ENCODE measurements around the gene ANKS1B. TPM values are rescaled to one million over a fixed set of nuclear protein-coding genes. Genes with fewer than 3 reads are reported as not detected.

The ANKS1B gene
- total and polyA plus RNA-seq, 4 donors: 0.03 to 3.4 (median 0.53) TPM

- no peak overlapping the region for H3K9ac ChIP-seq (ENCODE audit: low read depth in 1 of 2, low read length in 2 of 2)
- WGBS: 89% methylated on average over 5 of the region's 5 CpGs
- TF ChIP-seq GABPA (IDR thresholded peaks at IDR 0.05 in 1 of 2, conservative IDR thresholded peaks at IDR 0.05 in 1 of 2): no peak
- TF ChIP-seq EGR1 (IDR thresholded peaks at IDR 0.05; ENCODE audit: low read depth in 2 of 2): no peak
- no peak for TF ChIP-seq CTCF (IDR thresholded peaks at IDR 0.05; ENCODE audit: low read depth, low read length, missing input control)
- no peak for TF ChIP-seq ATF3 (IDR thresholded peaks at IDR 0.05)
- no peak for TF ChIP-seq FOXA1 (IDR thresholded peaks at IDR 0.05)
- TF ChIP-seq FOXA2 (IDR thresholded peaks at IDR 0.05): no peak
- TF ChIP-seq REST (IDR thresholded peaks at IDR 0.05): no peak
- TF ChIP-seq NR2F2 (IDR thresholded peaks at IDR 0.05): no peak
- no peak for TF ChIP-seq HNF4G (IDR thresholded peaks at IDR 0.05)
- H3K4me3 ChIP-seq (ENCODE audit: low read depth in 1 of 3, low read length in 3 of 3): no peak overlapping the region
- DNase-seq (ENCODE audit: low spot score): no peak
- no peak overlapping the region for H3K27ac ChIP-seq (ENCODE audit: low read depth in 1 of 2, low read length in 2 of 2)
- no peaks in the 10 kb centered on the region for H3K4me1 ChIP-seq (ENCODE audit: control insufficient read depth in 4 of 4, insufficient read depth in 4 of 4, low read length in 3 of 4)
- no peaks in the 10 kb centered on the region for H3K9me3 ChIP-seq (ENCODE audit: control insufficient read depth in 4 of 4, low read length in 3 of 4)
- H3K36me3 ChIP-seq (ENCODE audit: control insufficient read depth in 4 of 4, insufficient read depth in 3 of 4, low read depth in 1 of 4, low read length in 3 of 4): no peaks in the 10 kb centered on the region
- peaks cover 0 to 4% (median 0%) of the 10 kb centered on the region in 4 donors for H3K27me3 ChIP-seq (ENCODE audit: control insufficient read depth in 4 of 4, insufficient read depth in 4 of 4, low read length in 3 of 4)
These were observed 66.9 kb downstream of the ANKS1B start for GRCh38 chr12:99917711-99918402.

- no peaks in the 10 kb centered on the region for H3K36me3 ChIP-seq (ENCODE audit: control insufficient read depth in 4 of 4, insufficient read depth in 3 of 4, low read depth in 1 of 4, low read length in 3 of 4)
- no peak overlapping the region for H3K9ac ChIP-seq (ENCODE audit: low read depth in 1 of 2, low read length in 2 of 2)
- H3K27ac ChIP-seq (ENCODE audit: low read depth in 1 of 2, low read length in 2 of 2): no peak overlapping the region
- H3K27me3 ChIP-seq (ENCODE audit: control insufficient read depth in 4 of 4, insufficient read depth in 4 of 4, low read length in 3 of 4): peaks cover 0 to 4% (median 0%) of the 10 kb centered on the region in 4 donors
- TF ChIP-seq REST (IDR thresholded peaks at IDR 0.05): no peak
- TF ChIP-seq YY1 (IDR thresholded peaks at IDR 0.05): no peak
- no peak for TF ChIP-seq RAD21 (IDR thresholded peaks at IDR 0.05)
- no peak for TF ChIP-seq JUND (IDR thresholded peaks at IDR 0.05)
- TF ChIP-seq HNF4G (IDR thresholded peaks at IDR 0.05): no peak
- TF ChIP-seq ZBTB33 (IDR thresholded peaks at IDR 0.05): no peak
- TF ChIP-seq FOXA2 (IDR thresholded peaks at IDR 0.05): no peak
- TF ChIP-seq RXRA (IDR thresholded peaks at IDR 0.05): no peak
- DNase-seq (ENCODE audit: low spot score): no peak
- 71% methylated on average over 3 of the region's 3 CpGs for whole genome bisulfite sequencing
- H3K4me3 ChIP-seq (ENCODE audit: low read depth in 1 of 3, low read length in 3 of 3): no peak overlapping the region
- no peaks in the 10 kb centered on the region for H3K4me1 ChIP-seq (ENCODE audit: control insufficient read depth in 4 of 4, insufficient read depth in 4 of 4, low read length in 3 of 4)
- no peaks in the 10 kb centered on the region for H3K9me3 ChIP-seq (ENCODE audit: control insufficient read depth in 4 of 4, low read length in 3 of 4)
These were observed 68.2 kb downstream of the ANKS1B start for GRCh38 chr12:99916555-99916954.
